GM18505 (cell line): ENCODE results near the gene BLTP3B.

Experiments used
- ATAC-seq: cut with Tn5 transposase; IDR thresholded peaks from one replicate; pipeline ENCODE4 v1.9.1; 2021; ENCODE audit not compliant: unreplicated experiment
- POLR2A ChIP-seq: IDR thresholded peaks from 4 replicates; pipeline ENCODE4 v1.6.1; 2011; ENCODE audit warnings: borderline replicate concordance; ENCODE audit not compliant: insufficient read depth, insufficient read length; ENCODE audit errors: extremely low read depth

Gene BLTP3B

GRCh38 chr12:100154474-100155247 is 12.0 kb upstream of the BLTP3B start:
- TF ChIP-seq POLR2A = no peak
- peak; percentile 63 for ATAC-seq

- no peak for ATAC-seq
- no peak for TF ChIP-seq POLR2A
Measured at GRCh38 chr12:100153131-100153530, 10.5 kb upstream of the BLTP3B start.

GRCh38 chr12:100151769-100152168 is 9.1 kb upstream of the BLTP3B start:
- no peak for TF ChIP-seq POLR2A
- no peak for ATAC-seq

DNA sequence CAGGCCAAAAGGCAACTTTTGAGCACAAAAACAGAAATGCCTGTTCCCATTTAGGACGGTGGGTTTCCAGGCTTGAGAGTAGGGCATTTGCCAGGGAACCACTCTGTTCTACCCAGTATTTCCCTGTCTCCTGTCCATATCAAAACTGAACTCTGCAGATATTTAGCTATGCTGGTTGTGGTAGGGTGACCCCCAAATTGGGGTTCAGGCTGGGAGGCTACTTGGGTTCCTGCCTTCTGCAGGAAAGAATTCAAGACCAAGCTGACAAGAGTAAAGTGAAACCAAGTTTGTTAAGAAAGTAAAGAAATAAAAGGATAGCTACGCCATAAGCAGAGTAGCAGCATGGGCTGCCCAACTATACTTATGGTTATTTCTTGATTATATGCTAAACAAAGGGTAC is 3.6 kb upstream of the BLTP3B start:
- ATAC-seq = no peak
- TF ChIP-seq POLR2A = no peak

GRCh38 chr12:100145643-100146042 is 3.0 kb upstream of the BLTP3B start:
- no peak for TF ChIP-seq POLR2A
- ATAC-seq = no peak

DNA sequence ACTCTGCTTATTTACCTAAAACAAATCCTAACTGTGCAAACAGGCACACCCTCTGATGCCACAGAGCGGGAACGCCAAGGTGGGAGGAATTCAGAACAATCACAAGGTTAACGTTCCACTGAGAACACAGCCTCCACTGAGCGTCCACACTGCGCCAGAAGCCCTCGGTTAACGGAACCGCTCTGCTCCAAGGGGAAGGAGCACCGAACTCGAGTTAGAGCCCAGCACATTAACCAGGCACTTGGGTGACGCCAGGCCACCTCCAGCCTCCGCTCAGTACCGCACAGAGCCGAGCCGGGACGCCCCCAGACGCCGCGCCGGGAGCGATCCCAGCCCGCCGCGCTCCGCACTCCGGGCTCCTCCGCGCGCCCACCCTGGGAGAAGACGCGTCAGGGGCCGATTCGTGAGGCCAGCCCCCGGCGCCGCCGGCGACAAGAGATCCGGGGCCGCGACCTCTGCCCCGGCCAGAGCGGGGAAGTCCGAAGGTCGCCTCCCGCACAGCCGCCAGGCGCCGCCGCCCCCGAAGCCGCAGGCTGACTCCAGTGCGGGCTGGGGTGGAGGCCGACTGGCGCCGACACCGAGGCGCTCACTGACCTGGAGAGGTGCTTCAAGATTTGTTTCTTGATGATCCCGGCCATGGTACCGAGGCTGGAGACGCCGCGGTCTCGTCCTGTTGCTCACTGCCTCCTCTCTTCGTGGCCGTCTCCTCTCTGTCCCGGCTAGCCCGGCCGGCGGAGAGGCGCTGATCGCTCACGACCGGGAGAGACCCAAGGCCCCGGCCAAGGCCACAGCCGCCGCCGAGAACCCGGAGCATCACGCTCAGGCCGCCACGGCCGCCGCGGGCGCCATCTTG is 450 bp downstream of the BLTP3B start:
- peak; percentile 98 for TF ChIP-seq POLR2A
- peak; percentile 48 for ATAC-seq

- peak; percentile 20 for ATAC-seq
- TF ChIP-seq POLR2A = no peak
Measured at GRCh38 chr12:100141666-100141997, 1.0 kb downstream of the BLTP3B start.

GRCh38 chr12:100138803-100139098 is 3.9 kb downstream of the BLTP3B start:
- ATAC-seq = no peak

GRCh38 chr12:100138048-100138802 is 4.4 kb downstream of the BLTP3B start:
- TF ChIP-seq POLR2A = no peak
- ATAC-seq = no peak

More at GRCh38 chr12:100138803-100139098, 3.9 kb downstream of the BLTP3B start:
- TF ChIP-seq POLR2A = no peak

- no peak for ATAC-seq
- no peak for TF ChIP-seq POLR2A
Measured at GRCh38 chr12:100133200-100133599, 9.5 kb downstream of the BLTP3B start.

GRCh38 chr12:100128512-100128908 is 14.2 kb downstream of the BLTP3B start:
- ATAC-seq = no peak

GRCh38 chr12:100127766-100128511 is 14.7 kb downstream of the BLTP3B start:
- no peak for TF ChIP-seq POLR2A
- ATAC-seq = no peak

More at GRCh38 chr12:100128512-100128908, 14.2 kb downstream of the BLTP3B start:
- no peak for TF ChIP-seq POLR2A
